Measurements from ENCODE around the gene DLK2.

Gene DLK2

DNA sequence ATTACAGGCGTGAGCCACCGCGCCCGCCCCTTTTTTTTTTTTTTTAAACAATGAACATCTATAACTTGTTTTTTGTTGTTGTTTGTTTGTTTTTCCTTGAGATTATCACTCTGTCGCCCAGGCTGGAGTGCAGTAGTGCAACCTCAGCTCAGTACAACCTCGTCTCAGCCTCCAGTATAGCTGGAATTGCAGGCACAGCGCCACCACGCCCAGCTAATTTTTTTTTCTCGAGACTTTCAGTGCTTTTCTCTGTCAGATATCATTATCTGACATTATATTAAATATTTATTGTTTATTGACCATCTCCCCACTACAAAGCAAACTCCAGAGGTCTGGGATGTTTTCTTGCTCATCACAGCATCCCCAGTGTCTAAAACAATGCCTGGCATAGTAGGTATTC is 2.3 kb upstream of the DLK2 start:
- Histone ChIP-seq H3K4me1 (peaks cover 5% of the 10 kb centered on the region), H3K27ac (no peak overlapping the region), H3K27me3 (ENCODE audit: control insufficient read depth, insufficient read depth, low read length) (no peaks in the 10 kb centered on the region), H3K4me3 (ENCODE audit: low read depth, low read length) (no peak overlapping the region), H3K4me2 (ENCODE audit: low read length) (no peak overlapping the region), H2AFZ (no peak overlapping the region), H3K9me3 (ENCODE audit: control insufficient read depth, low read length) (no peaks in the 10 kb centered on the region), H3K79me2 (no peaks in the 10 kb centered on the region), H3K36me3 (ENCODE audit: control insufficient read depth, insufficient read depth, low read length) (no peaks in the 10 kb centered on the region), H3K9ac (no peak overlapping the region)
- TF ChIP-seq, protein P1, sequence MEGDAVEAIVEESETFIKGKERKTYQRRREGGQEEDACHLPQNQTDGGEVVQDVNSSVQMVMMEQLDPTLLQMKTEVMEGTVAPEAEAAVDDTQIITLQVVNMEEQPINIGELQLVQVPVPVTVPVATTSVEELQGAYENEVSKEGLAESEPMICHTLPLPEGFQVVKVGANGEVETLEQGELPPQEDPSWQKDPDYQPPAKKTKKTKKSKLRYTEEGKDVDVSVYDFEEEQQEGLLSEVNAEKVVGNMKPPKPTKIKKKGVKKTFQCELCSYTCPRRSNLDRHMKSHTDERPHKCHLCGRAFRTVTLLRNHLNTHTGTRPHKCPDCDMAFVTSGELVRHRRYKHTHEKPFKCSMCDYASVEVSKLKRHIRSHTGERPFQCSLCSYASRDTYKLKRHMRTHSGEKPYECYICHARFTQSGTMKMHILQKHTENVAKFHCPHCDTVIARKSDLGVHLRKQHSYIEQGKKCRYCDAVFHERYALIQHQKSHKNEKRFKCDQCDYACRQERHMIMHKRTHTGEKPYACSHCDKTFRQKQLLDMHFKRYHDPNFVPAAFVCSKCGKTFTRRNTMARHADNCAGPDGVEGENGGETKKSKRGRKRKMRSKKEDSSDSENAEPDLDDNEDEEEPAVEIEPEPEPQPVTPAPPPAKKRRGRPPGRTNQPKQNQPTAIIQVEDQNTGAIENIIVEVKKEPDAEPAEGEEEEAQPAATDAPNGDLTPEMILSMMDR (IDR thresholded peaks at IDR 0.05) = no peak

DNA sequence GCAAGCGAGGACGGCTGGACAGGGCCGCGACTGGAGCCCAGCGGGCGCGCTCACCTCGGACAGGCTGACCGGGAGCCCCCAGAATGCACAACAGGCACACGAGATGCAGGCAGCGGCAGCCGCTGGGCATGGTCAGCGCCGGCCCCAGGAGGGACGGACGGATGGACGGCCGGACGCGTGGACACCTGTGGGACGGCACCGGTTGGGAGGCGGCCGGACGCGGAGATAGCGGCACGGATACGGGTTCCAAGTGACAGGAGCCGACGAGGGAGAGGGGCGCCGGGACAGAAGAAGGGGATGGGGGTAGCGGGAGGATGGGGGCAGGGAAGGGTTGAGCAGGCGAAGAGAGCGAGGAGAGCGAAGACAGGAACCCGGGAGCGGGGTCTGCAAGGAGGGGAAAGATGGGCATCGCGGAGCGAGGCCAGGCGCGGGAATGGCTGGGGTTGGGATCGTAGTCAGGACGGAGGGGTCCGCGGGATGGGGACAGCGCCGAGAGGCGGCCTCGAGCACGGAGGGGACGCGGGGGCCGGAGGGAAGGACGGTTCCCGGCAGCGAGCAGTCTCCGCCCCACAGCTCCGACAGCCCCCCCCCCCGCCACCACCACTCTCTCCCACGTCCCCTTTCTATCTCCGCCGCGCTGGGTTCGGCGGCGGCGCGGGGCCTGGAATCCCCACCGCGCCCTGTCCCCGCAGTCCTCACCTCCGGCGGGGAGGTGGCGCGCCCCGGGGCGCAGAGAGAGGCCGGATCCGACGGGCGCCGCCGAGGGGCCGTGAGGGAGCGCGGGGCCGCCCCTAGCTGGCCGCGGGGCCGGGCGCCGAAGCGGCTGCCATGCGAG is 435 bp downstream of the DLK2 start:
- Histone ChIP-seq H3K27me3 (ENCODE audit: control insufficient read depth, insufficient read depth, low read length) (no peaks in the 10 kb centered on the region), H2AFZ (peak overlapping the region; percentile 86), H3K9ac (no peak overlapping the region), H3K9me3 (ENCODE audit: control insufficient read depth, low read length) (no peaks in the 10 kb centered on the region), H3K4me2 (ENCODE audit: low read length) (peak overlapping the region; percentile 71), H3K36me3 (ENCODE audit: control insufficient read depth, insufficient read depth, low read length) (no peaks in the 10 kb centered on the region), H3K4me3 (ENCODE audit: low read depth, low read length) (peak overlapping the region; percentile 43), H3K79me2 (no peaks in the 10 kb centered on the region), H3K27ac (no peak overlapping the region), H3K4me1 (peaks cover 5% of the 10 kb centered on the region)
- TF ChIP-seq, protein P1 (IDR thresholded peaks at IDR 0.05) = no peak

DNA sequence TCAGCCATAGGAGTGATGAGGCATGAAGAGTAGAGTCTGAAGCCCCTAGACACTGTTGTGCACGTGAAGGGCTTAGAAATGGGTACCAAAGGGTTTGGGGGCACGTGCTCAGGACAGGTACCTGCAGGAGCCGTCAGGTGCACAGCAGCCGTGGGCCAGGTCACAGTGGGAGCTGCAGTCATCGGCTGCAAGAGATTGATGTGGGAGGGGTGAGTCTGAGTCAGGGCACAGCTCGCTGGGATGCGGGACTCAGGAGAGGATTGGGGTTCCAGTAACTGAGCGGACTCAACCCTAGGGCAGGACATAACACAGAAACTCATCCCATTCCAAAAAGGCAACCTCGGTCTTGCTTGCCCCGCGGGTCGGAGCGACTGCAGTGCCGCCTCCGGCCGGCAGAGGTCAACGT is 1.1 kb downstream of the DLK2 start:
- Histone ChIP-seq H3K27me3 (ENCODE audit: control insufficient read depth, insufficient read depth, low read length) (no peaks in the 10 kb centered on the region), H3K27ac (no peak overlapping the region), H3K4me3 (ENCODE audit: low read depth, low read length) (peak overlapping the region; percentile 43), H3K79me2 (no peaks in the 10 kb centered on the region), H3K4me2 (ENCODE audit: low read length) (peak overlapping the region; percentile 71), H3K9me3 (ENCODE audit: control insufficient read depth, low read length) (no peaks in the 10 kb centered on the region), H3K36me3 (ENCODE audit: control insufficient read depth, insufficient read depth, low read length) (no peaks in the 10 kb centered on the region), H3K9ac (no peak overlapping the region), H3K4me1 (peaks cover 5% of the 10 kb centered on the region), H2AFZ (peak overlapping the region; percentile 86)
- TF ChIP-seq, protein P1 (IDR thresholded peaks at IDR 0.05) = peak; percentile 97

DNA sequence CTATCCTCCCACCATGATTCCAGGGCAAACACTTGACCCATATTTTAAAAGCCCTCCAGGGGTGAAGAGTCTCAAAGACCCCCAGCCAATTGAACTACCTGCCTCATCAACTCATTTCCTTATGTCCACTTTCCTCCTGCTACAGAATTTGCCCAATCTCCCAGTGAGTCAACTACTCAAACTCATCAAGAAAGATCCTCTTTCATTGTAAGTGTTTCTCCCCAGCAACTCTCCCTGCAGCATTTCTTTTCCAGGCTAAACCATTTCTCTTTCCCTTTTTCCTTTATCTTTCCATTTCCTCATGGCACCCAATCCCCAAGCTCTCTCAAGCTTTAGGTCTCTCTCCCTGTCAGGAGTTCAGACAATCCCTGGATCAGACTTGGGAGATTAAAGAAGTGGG is 1.5 kb downstream of the DLK2 start:
- H3K9me3 ChIP-seq (ENCODE audit: control insufficient read depth, low read length) = no peaks in the 10 kb centered on the region
- H3K27ac ChIP-seq = no peak overlapping the region
- no peaks in the 10 kb centered on the region for H3K36me3 ChIP-seq (ENCODE audit: control insufficient read depth, insufficient read depth, low read length)
- H3K4me1 ChIP-seq = peaks cover 5% of the 10 kb centered on the region
- no peak overlapping the region for H3K9ac ChIP-seq
- H3K79me2 ChIP-seq = no peaks in the 10 kb centered on the region
- TF ChIP-seq, protein P1 (IDR thresholded peaks at IDR 0.05) = no peak
- no peak overlapping the region for H3K4me2 ChIP-seq (ENCODE audit: low read length)
- no peaks in the 10 kb centered on the region for H3K27me3 ChIP-seq (ENCODE audit: control insufficient read depth, insufficient read depth, low read length)
- H3K4me3 ChIP-seq (ENCODE audit: low read depth, low read length) = no peak overlapping the region
- no peak overlapping the region for H2AFZ ChIP-seq

DNA sequence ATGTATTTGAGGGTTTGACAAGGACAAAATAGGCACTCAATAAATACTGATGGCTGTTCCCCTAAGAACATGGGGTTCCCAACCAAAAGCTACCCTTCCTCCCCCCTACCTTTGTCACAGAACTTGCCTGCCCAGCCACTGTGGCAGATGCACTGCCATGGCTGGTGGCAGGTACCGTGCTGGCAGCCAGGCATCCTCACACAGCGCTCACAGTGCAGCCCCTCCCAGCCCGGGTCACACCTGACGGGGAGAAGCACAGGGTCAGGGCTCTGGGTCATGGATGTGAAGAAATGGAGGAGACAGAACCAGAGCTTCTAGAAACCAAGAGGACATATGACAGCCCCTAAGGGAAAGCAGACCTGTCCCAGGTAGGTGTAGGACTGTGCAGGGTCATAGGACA is 2.5 kb downstream of the DLK2 start:
- no peak overlapping the region for H2AFZ ChIP-seq
- no peaks in the 10 kb centered on the region for H3K9me3 ChIP-seq (ENCODE audit: control insufficient read depth, low read length)
- H3K36me3 ChIP-seq (ENCODE audit: control insufficient read depth, insufficient read depth, low read length) = no peaks in the 10 kb centered on the region
- H3K79me2 ChIP-seq = no peaks in the 10 kb centered on the region
- no peaks in the 10 kb centered on the region for H3K27me3 ChIP-seq (ENCODE audit: control insufficient read depth, insufficient read depth, low read length)
- TF ChIP-seq, protein P1 (IDR thresholded peaks at IDR 0.05) = no peak
- H3K9ac ChIP-seq = no peak overlapping the region
- no peak overlapping the region for H3K27ac ChIP-seq
- peaks cover 5% of the 10 kb centered on the region for H3K4me1 ChIP-seq
- no peak overlapping the region for H3K4me2 ChIP-seq (ENCODE audit: low read length)
- no peak overlapping the region for H3K4me3 ChIP-seq (ENCODE audit: low read depth, low read length)
